Body of pancreas (tissue), 4 donors: ENCODE measurements around the gene TP53TG5.

Source experiments
- POLR2A ChIP-seq, 3 donors: fragments of 450-650 bp; IDR thresholded peaks; one replicate each; pipeline ENCODE4 v1.6.1; 2016; ENCODE audit warnings: antibody characterized with exemption in 3 of 3, mild to moderate bottlenecking in 2 of 3
- TF ChIP-seq, protein P1 (sequence below), 7 experiments: fragments of 450-650 bp in 4 of 7; fragments of 200-600 bp in 3 of 7; sonication (generic) in 3 of 7; IDR thresholded peaks; one replicate each; pipeline ENCODE4 v1.5.1; 2016 to 2019; ENCODE audit warnings: antibody characterized with exemption in 7 of 7

DNA sequence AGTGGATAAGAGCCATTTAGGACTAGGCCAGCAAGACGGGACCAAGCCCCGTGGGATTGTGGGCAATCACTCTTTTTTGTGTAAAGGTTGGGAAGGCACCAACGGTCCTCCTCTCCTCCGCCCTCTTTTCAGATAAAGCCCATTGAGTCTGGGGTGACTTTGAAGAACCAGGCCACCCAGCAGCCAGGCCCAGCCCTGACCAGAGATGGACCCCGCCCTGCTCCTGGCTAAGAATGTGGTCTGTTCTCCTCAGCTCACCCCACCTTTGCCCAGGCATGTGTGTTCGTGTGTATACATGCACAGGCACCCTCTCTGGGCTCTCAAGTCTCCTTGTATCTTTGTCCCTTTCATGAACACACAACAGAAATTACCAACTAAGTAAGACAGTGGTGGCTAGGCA lies 39.0 kb downstream of the TP53TG5 start:
- TF ChIP-seq, protein P1, sequence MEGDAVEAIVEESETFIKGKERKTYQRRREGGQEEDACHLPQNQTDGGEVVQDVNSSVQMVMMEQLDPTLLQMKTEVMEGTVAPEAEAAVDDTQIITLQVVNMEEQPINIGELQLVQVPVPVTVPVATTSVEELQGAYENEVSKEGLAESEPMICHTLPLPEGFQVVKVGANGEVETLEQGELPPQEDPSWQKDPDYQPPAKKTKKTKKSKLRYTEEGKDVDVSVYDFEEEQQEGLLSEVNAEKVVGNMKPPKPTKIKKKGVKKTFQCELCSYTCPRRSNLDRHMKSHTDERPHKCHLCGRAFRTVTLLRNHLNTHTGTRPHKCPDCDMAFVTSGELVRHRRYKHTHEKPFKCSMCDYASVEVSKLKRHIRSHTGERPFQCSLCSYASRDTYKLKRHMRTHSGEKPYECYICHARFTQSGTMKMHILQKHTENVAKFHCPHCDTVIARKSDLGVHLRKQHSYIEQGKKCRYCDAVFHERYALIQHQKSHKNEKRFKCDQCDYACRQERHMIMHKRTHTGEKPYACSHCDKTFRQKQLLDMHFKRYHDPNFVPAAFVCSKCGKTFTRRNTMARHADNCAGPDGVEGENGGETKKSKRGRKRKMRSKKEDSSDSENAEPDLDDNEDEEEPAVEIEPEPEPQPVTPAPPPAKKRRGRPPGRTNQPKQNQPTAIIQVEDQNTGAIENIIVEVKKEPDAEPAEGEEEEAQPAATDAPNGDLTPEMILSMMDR (IDR thresholded peaks at IDR 0.05), result no peak
- no peak for TF ChIP-seq POLR2A (IDR thresholded peaks at IDR 0.05)
